Hematopoietic multipotent progenitor cell treated with erythropoietin and hydrocortisone succinate and interleukin-3 and kit ligand, for 8 days (in vitro differentiated cells): ENCODE measurements around the gene SORCS2.

Experiments
- DNase-seq: peaks from one replicate; pipeline ENCODE4 v3.0.0-alpha.2; 2015

The SORCS2 gene

GRCh38 chr4:7295197-7295910 lies 103.0 kb downstream of the SORCS2 start:
- no peak for DNase-seq

- DNase-seq: peak; percentile 24
Measured at GRCh38 chr4:7295911-7296660, 103.7 kb downstream of the SORCS2 start.

GRCh38 chr4:7296661-7297335 lies 104.5 kb downstream of the SORCS2 start:
- no peak for DNase-seq

GRCh38 chr4:7297374-7297773 lies 105.0 kb downstream of the SORCS2 start:
- no peak for DNase-seq

- DNase-seq: no peak
Measured at GRCh38 chr4:7297881-7298280, 105.5 kb downstream of the SORCS2 start.

GRCh38 chr4:7298619-7299009 lies 106.3 kb downstream of the SORCS2 start:
- no peak for DNase-seq

GRCh38 chr4:7299010-7299907 lies 106.9 kb downstream of the SORCS2 start:
- no peak for DNase-seq

GRCh38 chr4:7299908-7300710 lies 107.8 kb downstream of the SORCS2 start:
- DNase-seq: no peak

- no peak for DNase-seq
Measured at GRCh38 chr4:7300711-7301095, 108.4 kb downstream of the SORCS2 start.

GRCh38 chr4:7301126-7301785 lies 108.9 kb downstream of the SORCS2 start:
- DNase-seq: no peak

- no peak for DNase-seq
Measured at GRCh38 chr4:7301846-7302630, 109.7 kb downstream of the SORCS2 start.

- no peak for DNase-seq
Measured at GRCh38 chr4:7302781-7303404, 110.6 kb downstream of the SORCS2 start.

GRCh38 chr4:7303561-7303960 lies 111.2 kb downstream of the SORCS2 start:
- no peak for DNase-seq

- no peak for DNase-seq
Measured at GRCh38 chr4:7304436-7304835, 112.1 kb downstream of the SORCS2 start.

GRCh38 chr4:7306021-7306965 lies 114.0 kb downstream of the SORCS2 start:
- DNase-seq: no peak

- DNase-seq: no peak
Measured at GRCh38 chr4:7306986-7307385, 114.6 kb downstream of the SORCS2 start.

- no peak for DNase-seq
Measured at GRCh38 chr4:7307394-7308099, 115.2 kb downstream of the SORCS2 start.

GRCh38 chr4:7309181-7309580 lies 116.8 kb downstream of the SORCS2 start:
- no peak for DNase-seq
